Breast epithelium (tissue), 3 donors: ENCODE measurements around the gene PCBP4.

Source experiments
- POLR2A ChIP-seq: fragments of 450-650 bp; IDR thresholded peaks from one replicate; pipeline ENCODE4 v1.6.1; 2016; ENCODE audit warnings: antibody characterized with exemption, mild to moderate bottlenecking, moderate library complexity
- TF ChIP-seq, protein P1 (sequence below), 3 donors: fragments of 450-650 bp; IDR thresholded peaks; one replicate each; pipeline ENCODE4 v1.5.1; 2016 to 2017; ENCODE audit warnings: antibody characterized with exemption in 3 of 3, mild to moderate bottlenecking in 3 of 3, moderate library complexity in 3 of 3

DNA sequence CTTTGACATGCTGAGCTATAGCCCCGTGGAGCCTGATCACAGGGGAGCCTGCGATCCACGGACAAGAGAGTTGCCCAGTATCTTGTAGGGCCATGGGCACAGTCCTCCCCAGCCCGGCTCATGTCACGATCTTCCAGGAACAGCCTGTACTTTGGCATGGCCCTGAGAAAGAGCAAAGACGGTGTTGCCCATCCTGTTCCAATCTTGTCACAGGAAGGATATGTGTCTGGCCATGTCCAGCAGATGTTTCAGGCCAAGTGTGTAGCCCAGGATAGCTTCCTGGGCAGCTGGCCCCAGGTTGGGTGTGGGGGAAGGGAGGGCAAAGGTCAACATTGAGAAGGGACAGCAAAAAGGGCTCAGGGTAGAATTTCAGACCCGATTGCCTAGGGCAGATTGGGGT, 45.4 kb upstream of the PCBP4 start:
- TF ChIP-seq, protein P1, sequence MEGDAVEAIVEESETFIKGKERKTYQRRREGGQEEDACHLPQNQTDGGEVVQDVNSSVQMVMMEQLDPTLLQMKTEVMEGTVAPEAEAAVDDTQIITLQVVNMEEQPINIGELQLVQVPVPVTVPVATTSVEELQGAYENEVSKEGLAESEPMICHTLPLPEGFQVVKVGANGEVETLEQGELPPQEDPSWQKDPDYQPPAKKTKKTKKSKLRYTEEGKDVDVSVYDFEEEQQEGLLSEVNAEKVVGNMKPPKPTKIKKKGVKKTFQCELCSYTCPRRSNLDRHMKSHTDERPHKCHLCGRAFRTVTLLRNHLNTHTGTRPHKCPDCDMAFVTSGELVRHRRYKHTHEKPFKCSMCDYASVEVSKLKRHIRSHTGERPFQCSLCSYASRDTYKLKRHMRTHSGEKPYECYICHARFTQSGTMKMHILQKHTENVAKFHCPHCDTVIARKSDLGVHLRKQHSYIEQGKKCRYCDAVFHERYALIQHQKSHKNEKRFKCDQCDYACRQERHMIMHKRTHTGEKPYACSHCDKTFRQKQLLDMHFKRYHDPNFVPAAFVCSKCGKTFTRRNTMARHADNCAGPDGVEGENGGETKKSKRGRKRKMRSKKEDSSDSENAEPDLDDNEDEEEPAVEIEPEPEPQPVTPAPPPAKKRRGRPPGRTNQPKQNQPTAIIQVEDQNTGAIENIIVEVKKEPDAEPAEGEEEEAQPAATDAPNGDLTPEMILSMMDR (IDR thresholded peaks at IDR 0.05) = no peak
- TF ChIP-seq POLR2A = no peak
